ENCODE measurements around the gene ACSL4.
"Not testable (repeated sequence)": the region's sequence is repeated elsewhere in the genome, so short reads cannot be mapped to it uniquely, and the experiment has no call there.

Gene ACSL4

DNA sequence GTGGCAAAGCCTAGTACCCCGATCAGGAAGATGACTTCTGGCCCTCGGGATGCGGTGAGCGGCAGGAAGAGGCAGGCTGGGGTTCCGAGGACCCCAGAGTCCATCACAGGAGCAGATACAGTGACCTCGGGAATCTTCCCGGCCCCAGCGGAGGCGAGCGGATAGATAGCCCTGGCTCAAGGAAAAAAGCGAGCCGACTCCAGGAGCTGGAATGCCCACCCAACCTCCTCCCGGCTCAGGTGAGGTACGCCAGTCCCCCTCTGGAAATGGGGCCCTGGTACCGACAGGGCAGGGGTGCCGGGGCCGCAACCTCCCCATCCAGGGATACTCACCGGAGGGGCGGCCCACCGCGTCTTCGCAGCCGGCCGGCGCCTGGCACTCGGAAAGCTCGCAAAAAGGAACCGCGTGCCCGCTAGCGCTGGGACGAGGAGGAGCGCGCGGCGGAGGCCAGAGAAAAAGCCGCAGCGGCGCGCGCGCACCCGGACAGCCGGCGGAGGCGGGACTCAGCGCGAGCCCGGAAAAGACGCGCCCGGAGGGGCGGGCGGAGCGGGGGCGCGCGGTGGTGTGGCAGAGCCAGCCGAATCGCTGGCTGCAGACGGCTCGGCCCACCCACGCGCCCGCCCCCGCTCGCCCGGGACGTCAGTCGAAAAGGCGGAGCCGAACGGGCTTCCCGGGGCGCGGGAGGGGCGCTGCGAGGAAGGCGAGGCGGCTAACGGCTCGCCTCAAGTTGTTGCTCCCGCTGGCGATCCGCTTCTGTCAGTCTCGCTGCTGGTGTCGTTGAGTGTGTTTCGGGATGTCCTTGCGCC, at the start of gene ACSL4:
ACSL4 (minus strand) TSS at position 451 of the 806 bp plus-strand sequence. CDS start 49,894 bp downstream, outside the sequence.
- peak; percentile 74 for DNase-seq (ENCODE audit: low read depth)

DNA sequence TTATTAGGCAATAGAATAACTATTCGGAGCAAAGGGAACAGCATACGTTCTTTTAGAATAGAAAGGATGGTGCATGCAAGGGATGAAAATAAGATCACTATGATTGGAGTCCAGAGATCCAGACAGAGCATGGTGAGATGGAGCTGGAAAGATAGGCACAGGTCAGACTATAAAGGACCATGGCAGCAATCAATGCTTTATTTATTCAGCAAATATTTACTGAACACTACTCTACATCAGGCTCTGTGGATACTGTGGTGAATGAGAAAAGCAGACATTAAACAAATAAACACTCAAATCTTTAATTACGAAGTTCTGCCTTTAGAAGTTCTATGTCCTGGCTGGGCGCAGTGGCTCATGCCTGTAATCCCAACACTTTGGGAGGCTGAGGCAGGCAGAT, 44.7 kb upstream of the ACSL4 start:
- DNase-seq (ENCODE audit: low read depth) = no peak

- no peak for DNase-seq (ENCODE audit: low read depth)
Measured at GRCh38 chrX:109776986-109777385, 43.9 kb upstream of the ACSL4 start.

GRCh38 chrX:109776432-109776831, 43.4 kb upstream of the ACSL4 start:
- no peak for DNase-seq (ENCODE audit: low read depth)

- DNase-seq (ENCODE audit: low read depth) = no peak
Measured at GRCh38 chrX:109775386-109775785, 42.3 kb upstream of the ACSL4 start.

DNA sequence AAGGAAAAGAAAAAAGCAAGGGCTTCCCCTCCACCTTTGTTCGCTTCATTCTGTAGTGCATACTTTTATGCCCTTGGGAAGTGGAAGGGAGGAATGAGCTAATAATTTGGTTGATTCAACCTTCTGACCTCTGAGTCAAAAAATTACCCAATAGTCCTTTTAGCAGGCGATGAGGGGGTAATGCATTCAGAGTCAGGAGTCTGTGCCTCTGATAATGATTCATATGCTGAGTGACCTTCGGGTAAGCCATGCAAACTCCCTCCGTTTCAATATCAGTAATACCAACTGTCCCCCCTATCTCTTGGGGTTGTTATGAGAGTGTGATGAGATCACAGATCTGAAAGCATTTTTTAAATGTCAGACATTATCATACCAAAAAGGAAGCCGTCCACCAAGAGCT, 41.6 kb upstream of the ACSL4 start:
- no peak for DNase-seq (ENCODE audit: low read depth)

GRCh38 chrX:109774136-109774535, 41.1 kb upstream of the ACSL4 start:
- DNase-seq (ENCODE audit: low read depth) = no peak

GRCh38 chrX:109773374-109773773, 40.3 kb upstream of the ACSL4 start:
- no peak for DNase-seq (ENCODE audit: low read depth)

DNA sequence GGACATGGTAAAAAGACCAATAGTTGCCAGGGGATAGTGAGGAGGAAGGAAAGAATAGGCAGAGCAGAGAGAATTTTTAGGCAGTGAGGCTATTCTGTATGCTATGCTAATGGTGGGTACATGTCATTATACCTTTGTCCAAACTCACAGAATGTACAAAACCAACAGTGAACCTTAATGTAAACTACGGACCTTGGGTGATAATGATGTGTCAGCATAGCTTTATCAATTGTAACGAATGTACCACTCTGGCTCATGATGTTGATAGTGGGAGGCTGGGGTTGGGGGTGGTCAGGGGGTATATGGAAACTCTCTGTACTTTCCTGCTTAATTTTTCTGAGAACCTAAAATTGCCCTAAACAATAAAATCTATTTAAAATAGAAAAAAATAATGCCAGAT, 37.7 kb upstream of the ACSL4 start:
- no peak for DNase-seq (ENCODE audit: low read depth)

GRCh38 chrX:109760922-109761250, 27.8 kb upstream of the ACSL4 start:
- no peak for DNase-seq (ENCODE audit: low read depth)

GRCh38 chrX:109760209-109760921, 27.3 kb upstream of the ACSL4 start:
- DNase-seq (ENCODE audit: low read depth) = no peak

DNA sequence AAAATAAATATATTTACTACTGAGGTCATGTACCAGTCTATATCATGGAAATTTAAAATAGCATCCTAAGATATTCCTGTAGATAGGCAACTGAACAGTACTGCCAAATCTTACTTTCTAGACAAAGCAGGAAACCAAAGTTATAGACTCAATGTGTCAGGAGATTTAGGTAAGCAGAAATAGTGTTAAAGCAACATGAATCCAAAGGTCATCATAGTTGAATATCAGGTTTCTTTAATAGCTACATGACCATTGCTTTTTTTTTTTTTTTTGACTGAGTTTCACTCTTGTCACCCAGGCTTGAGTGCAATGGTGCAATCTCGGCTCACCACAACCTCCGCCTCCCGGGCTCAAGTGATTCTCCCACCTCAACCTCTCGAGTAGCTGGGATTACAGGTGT, 20.2 kb upstream of the ACSL4 start:
- DNase-seq (ENCODE audit: low read depth) = no peak

DNA sequence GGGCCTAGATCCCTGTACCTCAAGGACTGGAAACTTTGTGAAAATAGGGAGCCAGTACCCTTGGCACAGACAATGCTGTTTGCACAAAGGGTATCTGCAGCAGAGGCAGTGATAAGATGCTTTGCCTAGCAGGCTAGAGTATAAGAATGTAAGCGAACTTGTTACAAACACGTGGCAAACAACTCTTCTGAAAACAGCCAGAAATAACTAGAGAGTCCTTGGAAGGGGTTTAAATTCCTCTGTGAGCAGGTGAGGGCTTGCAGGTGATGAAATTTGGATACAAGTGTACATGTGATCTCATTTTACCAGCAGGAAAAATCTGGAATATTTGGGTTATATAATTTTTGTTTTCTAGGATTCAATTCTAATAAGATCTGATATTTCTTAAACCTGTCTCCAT, 18.6 kb upstream of the ACSL4 start:
- DNase-seq (ENCODE audit: low read depth) = no peak

DNA sequence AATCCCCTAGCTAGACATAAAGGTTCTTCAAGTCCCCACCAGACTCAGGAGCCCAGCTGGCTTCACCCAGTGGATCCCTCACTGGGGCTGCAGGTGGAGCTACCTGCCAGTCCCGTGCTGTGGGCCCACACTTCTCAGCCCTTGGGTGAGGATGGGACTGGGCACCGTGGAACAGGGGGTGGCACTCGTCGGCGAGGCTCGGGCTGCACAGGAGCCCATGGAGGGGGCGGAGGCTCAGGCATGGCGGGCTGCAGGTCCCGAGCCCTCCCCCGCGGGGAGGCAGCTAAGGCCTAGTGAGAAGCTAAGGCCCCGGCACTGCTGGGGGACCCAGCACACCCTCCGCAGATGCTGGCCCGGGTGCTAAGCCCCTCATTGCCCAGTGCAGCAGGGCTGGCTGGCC, 16.1 kb upstream of the ACSL4 start:
- DNase-seq (ENCODE audit: low read depth) = no peak

- DNase-seq (ENCODE audit: low read depth) = no peak
Measured at GRCh38 chrX:109747681-109748080, 14.6 kb upstream of the ACSL4 start.

GRCh38 chrX:109742722-109743121, 9.7 kb upstream of the ACSL4 start:
- DNase-seq (ENCODE audit: low read depth) = no peak

DNA sequence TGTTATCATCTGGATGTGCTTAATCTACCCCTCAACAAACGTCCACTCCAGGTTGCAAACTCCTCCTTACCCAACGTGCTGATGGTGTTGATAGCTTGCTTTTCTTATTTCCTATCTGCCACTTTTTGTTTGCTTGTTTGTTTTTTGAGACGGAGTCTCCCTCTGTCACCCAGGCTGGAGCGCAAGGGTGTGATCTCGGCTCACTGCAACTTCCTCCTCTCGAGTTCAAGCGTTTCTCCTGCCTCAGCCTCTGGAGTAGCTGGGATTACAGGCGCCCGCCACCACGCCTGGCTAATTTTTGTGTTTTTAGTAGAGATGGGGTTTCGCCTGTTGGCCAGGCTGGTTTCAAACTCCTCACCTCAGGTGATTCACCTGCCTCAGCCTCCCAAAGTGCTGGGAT, 7.8 kb upstream of the ACSL4 start:
- DNase-seq (ENCODE audit: low read depth) = not testable (repeated sequence)

GRCh38 chrX:109740433-109740809, 7.4 kb upstream of the ACSL4 start:
- DNase-seq (ENCODE audit: low read depth) = no peak

- DNase-seq (ENCODE audit: low read depth) = no peak
Measured at GRCh38 chrX:109739625-109740432, 6.8 kb upstream of the ACSL4 start.

DNA sequence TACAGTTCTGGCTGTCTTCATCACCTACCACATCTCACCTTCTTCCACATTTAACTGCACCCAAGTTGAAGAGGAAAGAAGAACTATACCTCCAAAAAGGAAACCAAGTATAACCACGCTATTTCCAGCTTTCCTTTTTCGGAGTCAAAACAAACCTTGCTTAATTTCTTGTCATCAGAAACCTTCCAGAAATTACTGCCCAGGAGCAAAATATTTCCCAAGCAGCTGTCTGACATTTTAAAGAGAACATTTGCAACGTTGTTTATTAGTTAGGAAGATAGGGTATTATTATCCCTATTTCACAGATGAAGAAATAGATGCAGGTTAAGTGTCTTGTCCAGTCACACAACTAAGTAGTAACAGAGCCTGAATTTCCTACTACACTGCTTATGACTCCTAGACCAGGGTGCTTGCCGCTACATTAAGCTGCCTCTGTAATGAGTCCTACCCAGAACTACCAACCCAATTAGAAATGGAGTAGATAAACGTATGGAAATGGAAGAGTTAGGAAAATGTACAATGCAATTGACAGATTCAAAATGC, 2.2 kb upstream of the ACSL4 start:
- DNase-seq (ENCODE audit: low read depth) = no peak

DNA sequence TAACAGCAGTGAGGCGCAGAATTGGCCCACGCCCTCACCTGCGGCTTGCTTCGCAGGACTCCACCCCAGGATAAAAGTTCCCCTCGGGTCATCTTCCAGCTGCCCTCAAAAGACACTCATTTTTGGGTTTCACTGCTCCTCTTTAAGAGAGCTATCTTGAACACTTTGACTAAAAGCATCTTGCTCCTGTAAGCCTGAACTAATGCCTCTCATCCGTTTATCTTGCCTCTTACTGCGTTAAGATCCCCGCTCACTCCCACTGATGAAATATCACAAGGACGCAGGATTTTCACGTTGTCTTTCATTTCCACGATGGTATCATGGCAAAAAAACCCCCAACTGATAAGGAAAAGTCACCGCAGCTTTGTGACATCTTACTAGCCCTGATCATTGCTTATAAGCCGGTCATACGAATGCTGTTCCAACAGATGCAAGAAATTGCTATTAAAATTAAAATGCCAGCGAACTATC, 591 bp upstream of the ACSL4 start:
- no peak for DNase-seq (ENCODE audit: low read depth)

DNA sequence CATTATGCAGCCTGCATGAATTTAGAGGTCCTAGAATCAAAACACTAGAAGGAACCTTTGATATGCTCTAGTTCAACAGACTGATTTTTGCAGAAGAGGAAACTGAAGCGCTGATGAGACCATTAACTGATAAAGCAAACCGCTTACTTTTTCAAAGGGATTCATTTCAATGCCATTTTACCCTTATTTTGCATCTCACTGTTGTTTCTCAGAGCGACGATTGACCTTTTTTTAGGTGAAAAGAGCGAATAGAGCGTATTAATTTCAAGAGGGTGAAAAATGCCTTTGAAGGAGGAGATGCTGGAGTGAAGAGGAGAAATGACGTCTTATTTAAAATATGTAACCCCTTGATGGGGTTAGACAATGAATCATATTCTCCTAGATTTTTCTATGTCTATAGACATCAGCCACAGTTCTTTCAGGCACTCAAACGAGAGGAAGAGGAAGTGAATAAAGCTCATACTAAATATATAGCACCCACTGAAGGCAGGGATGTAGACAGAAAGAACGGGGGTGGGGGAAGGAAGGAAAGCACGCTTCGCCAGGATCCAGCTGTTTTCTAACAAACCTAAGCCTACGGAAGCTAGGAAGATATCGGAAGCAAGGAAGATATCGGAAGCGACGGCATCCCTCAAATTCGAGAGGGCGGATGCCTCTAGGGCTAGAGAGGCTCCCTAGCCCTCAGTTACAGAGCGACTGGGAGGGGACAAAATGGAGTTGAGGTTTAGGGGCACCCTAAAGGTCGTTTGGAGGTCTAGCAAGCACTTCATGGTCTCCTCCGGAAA, 848 bp downstream of the ACSL4 start:
- DNase-seq (ENCODE audit: low read depth) = peak; percentile 3

All from activated T-cell treated with anti-CD3 and anti-CD28 coated beads for 24 hours (primary cell).